KG1 (cell line): ENCODE measurements around the gene MXRA7.
A peak's percentile ranks its signal among the peaks of the same experiment; 100 is the strongest.
"Not testable (repeated sequence)": the region's sequence is repeated elsewhere in the genome, so short reads cannot be mapped to it uniquely, and the experiment has no call there.

Source experiments
- DNase-seq: peaks from one replicate; lab custom pipeline; 2025; lab: John Stamatoyannopoulos, UW

The MXRA7 gene

GRCh38 chr17:76735586-76736348, 25.0 kb upstream of the MXRA7 start:
- DNase-seq, result no peak

GRCh38 chr17:76735006-76735405, 24.2 kb upstream of the MXRA7 start:
- no peak for DNase-seq

- no peak for DNase-seq
Observed at GRCh38 chr17:76734080-76734840, 23.5 kb upstream of the MXRA7 start.

- no peak for DNase-seq
Observed at GRCh38 chr17:76733618-76733957, 22.8 kb upstream of the MXRA7 start.

GRCh38 chr17:76732734-76733617, 22.2 kb upstream of the MXRA7 start:
- DNase-seq, result no peak

GRCh38 chr17:76731800-76732733, 21.3 kb upstream of the MXRA7 start:
- DNase-seq, result not testable (repeated sequence)

- DNase-seq, result no peak
Observed at GRCh38 chr17:76727745-76728456, 17.1 kb upstream of the MXRA7 start.

- DNase-seq, result peak; percentile 78
Observed at GRCh38 chr17:76726776-76727718, 16.3 kb upstream of the MXRA7 start, which contains the start of gene METTL23. TSS of gene METTL23 (plus strand) at chr17:76726839. CDS start at chr17:76729711, 2,872 bp downstream.

GRCh38 chr17:76726231-76726775, 15.5 kb upstream of the MXRA7 start, which contains the start of gene JMJD6:
TSS of gene JMJD6 (minus strand) at chr17:76726606. CDS start at chr17:76726475, 131 bp downstream.
- peak; percentile 87 for DNase-seq

- peak; percentile 73 for DNase-seq
Observed at GRCh38 chr17:76725580-76726230, 14.9 kb upstream of the MXRA7 start.

GRCh38 chr17:76723812-76724211, 13.0 kb upstream of the MXRA7 start:
- DNase-seq, result no peak

- not testable (repeated sequence) for DNase-seq
Observed at GRCh38 chr17:76722977-76723376, 12.2 kb upstream of the MXRA7 start.

GRCh38 chr17:76722279-76722678, 11.5 kb upstream of the MXRA7 start:
- DNase-seq, result no peak

GRCh38 chr17:76721463-76721862, 10.7 kb upstream of the MXRA7 start:
- DNase-seq, result no peak

- DNase-seq, result no peak
Observed at GRCh38 chr17:76720941-76721340, 10.2 kb upstream of the MXRA7 start.

GRCh38 chr17:76720211-76720610, 9.4 kb upstream of the MXRA7 start:
- DNase-seq, result no peak

- no peak for DNase-seq
Observed at GRCh38 chr17:76718516-76718915, 7.8 kb upstream of the MXRA7 start.

GRCh38 chr17:76716839-76717215, 6.1 kb upstream of the MXRA7 start:
- DNase-seq, result no peak
